Measurements from ENCODE around the gene FTO.

FTO gene

GRCh38 chr16:54027062-54027461 lies 323.1 kb downstream of the FTO start:
- Histone ChIP-seq H3K9me2 (replicated peaks; ENCODE audit: insufficient read depth, low read length) (no peaks in the 10 kb centered on the region), H3K9me3 (ENCODE audit: insufficient read depth, low read length) (no peaks in the 10 kb centered on the region; the same call in 1 of the 2 replicates), H3K79me2 (ENCODE audit: insufficient read depth, low read length) (no peaks in the 10 kb centered on the region), H3K27me3 (ENCODE audit: low read length) (no peaks in the 10 kb centered on the region), H3F3A (ENCODE audit: insufficient read depth) (no peaks in the 10 kb centered on the region), H3K4me3 (ENCODE audit: insufficient read depth, low read length, poor library complexity, severe bottlenecking) (no peak overlapping the region), H3K27ac (ENCODE audit: low read depth, low read length) (no peak overlapping the region), H2AFZ (ENCODE audit: low read depth, low read length, severe bottlenecking) (no peak overlapping the region), H3K36me3 (ENCODE audit: low read length) (no peaks in the 10 kb centered on the region), H4K20me1 (ENCODE audit: low read depth, low read length) (no peaks in the 10 kb centered on the region), H3K9ac (ENCODE audit: low read length) (no peak overlapping the region), H3K4me2 (ENCODE audit: low read depth, low read length, poor library complexity, severe bottlenecking) (no peak overlapping the region)
- TF ChIP-seq CTCF (IDR thresholded peaks at IDR 0.05; ENCODE audit: insufficient read depth, low read length, poor library complexity, severe bottlenecking) (no peak), EZH2phosphoT487 (conservative IDR thresholded peaks at IDR 0.05; ENCODE audit: low read length) (no peak)

GRCh38 chr16:54027558-54027957 lies 323.6 kb downstream of the FTO start:
- Histone ChIP-seq H3K4me3 (ENCODE audit: insufficient read depth, low read length, poor library complexity, severe bottlenecking) (no peak overlapping the region), H2AFZ (ENCODE audit: low read depth, low read length, severe bottlenecking) (no peak overlapping the region)

GRCh38 chr16:54027995-54028394 lies 324.0 kb downstream of the FTO start:
- Histone ChIP-seq H2AFZ (ENCODE audit: low read depth, low read length, severe bottlenecking) (no peak overlapping the region), H4K20me1 (ENCODE audit: low read depth, low read length) (no peaks in the 10 kb centered on the region), H3F3A (ENCODE audit: insufficient read depth) (no peaks in the 10 kb centered on the region), H3K79me2 (ENCODE audit: insufficient read depth, low read length) (no peaks in the 10 kb centered on the region), H3K4me3 (ENCODE audit: insufficient read depth, low read length, poor library complexity, severe bottlenecking) (no peak overlapping the region), H3K9ac (ENCODE audit: low read length) (no peak overlapping the region), H3K4me2 (ENCODE audit: low read depth, low read length, poor library complexity, severe bottlenecking) (no peak overlapping the region), H3K36me3 (ENCODE audit: low read length) (no peaks in the 10 kb centered on the region), H3K27me3 (ENCODE audit: low read length) (no peaks in the 10 kb centered on the region), H3K27ac (ENCODE audit: low read depth, low read length) (no peak overlapping the region), H3K9me2 (replicated peaks; ENCODE audit: insufficient read depth, low read length) (no peaks in the 10 kb centered on the region), H3K9me3 (ENCODE audit: insufficient read depth, low read length) (no peaks in the 10 kb centered on the region; the same call in 1 of the 2 replicates)
- no peak for TF ChIP-seq EZH2phosphoT487 (conservative IDR thresholded peaks at IDR 0.05; ENCODE audit: low read length)
- no peak for TF ChIP-seq CTCF (IDR thresholded peaks at IDR 0.05; ENCODE audit: insufficient read depth, low read length, poor library complexity, severe bottlenecking)

More at GRCh38 chr16:54027558-54027957, 323.6 kb downstream of the FTO start:
- H3K9me2 ChIP-seq (replicated peaks; ENCODE audit: insufficient read depth, low read length), result no peaks in the 10 kb centered on the region
- TF ChIP-seq EZH2phosphoT487 (conservative IDR thresholded peaks at IDR 0.05; ENCODE audit: low read length) (no peak), CTCF (IDR thresholded peaks at IDR 0.05; ENCODE audit: insufficient read depth, low read length, poor library complexity, severe bottlenecking) (no peak)
- H3F3A ChIP-seq (ENCODE audit: insufficient read depth), result no peaks in the 10 kb centered on the region
- H3K36me3 ChIP-seq (ENCODE audit: low read length), result no peaks in the 10 kb centered on the region
- no peaks in the 10 kb centered on the region for H4K20me1 ChIP-seq (ENCODE audit: low read depth, low read length)
- H3K9ac ChIP-seq (ENCODE audit: low read length), result no peak overlapping the region
- no peaks in the 10 kb centered on the region; the same call in 1 of the 2 replicates for H3K9me3 ChIP-seq (ENCODE audit: insufficient read depth, low read length)
- H3K27ac ChIP-seq (ENCODE audit: low read depth, low read length), result no peak overlapping the region
- H3K79me2 ChIP-seq (ENCODE audit: insufficient read depth, low read length), result no peaks in the 10 kb centered on the region
- H3K4me2 ChIP-seq (ENCODE audit: low read depth, low read length, poor library complexity, severe bottlenecking), result no peak overlapping the region
- H3K27me3 ChIP-seq (ENCODE audit: low read length), result no peaks in the 10 kb centered on the region
